ENCODE results near the gene LRRC4. TPM values are rescaled to one million over a fixed set of nuclear protein-coding genes. Genes with fewer than 3 reads are reported as not detected.

Gene LRRC4
- total RNA-seq, 2 donors from 2014 or later: 1.5 TPM

DNA sequence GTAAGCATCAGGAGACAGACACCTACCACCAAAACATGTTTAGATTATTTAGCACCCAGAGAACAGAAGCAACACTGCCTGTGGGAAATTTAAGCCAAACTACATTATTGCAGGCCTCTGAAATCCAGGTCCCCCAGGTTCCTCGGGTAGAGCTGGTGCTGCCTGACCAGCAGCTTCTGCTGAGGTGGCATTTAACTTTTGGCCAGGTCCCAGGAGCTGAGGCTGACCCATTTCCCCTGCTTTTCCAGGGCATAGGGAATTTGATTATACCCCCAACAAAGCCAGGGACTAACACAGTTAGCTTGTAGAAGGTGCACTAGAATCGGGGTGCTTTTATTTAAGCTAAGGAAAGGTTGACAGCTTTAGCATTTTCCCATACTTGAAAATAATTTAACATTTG is 4.7 kb downstream of the LRRC4 start:
- H3K36me3 Mint-ChIP-seq (ENCODE audit: low read depth): peaks cover 16% of the 10 kb centered on the region
- no peaks in the 10 kb centered on the region for H3K9me3 Mint-ChIP-seq
- TF ChIP-seq, protein P1, sequence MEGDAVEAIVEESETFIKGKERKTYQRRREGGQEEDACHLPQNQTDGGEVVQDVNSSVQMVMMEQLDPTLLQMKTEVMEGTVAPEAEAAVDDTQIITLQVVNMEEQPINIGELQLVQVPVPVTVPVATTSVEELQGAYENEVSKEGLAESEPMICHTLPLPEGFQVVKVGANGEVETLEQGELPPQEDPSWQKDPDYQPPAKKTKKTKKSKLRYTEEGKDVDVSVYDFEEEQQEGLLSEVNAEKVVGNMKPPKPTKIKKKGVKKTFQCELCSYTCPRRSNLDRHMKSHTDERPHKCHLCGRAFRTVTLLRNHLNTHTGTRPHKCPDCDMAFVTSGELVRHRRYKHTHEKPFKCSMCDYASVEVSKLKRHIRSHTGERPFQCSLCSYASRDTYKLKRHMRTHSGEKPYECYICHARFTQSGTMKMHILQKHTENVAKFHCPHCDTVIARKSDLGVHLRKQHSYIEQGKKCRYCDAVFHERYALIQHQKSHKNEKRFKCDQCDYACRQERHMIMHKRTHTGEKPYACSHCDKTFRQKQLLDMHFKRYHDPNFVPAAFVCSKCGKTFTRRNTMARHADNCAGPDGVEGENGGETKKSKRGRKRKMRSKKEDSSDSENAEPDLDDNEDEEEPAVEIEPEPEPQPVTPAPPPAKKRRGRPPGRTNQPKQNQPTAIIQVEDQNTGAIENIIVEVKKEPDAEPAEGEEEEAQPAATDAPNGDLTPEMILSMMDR (conservative IDR thresholded peaks at IDR 0.05): no peak
- no peak overlapping the region for H3K9ac ChIP-seq (ENCODE audit: extremely low read depth, low read length, poor library complexity, severe bottlenecking)
- H3K27ac ChIP-seq (ENCODE audit: low read depth, low read length): no peak overlapping the region
- H3K36me3 ChIP-seq (ENCODE audit: control insufficient read depth, insufficient read depth, low read length): peaks cover 42% of the 10 kb centered on the region
- no peak overlapping the region for H3K27ac Mint-ChIP-seq
- peaks cover 24% of the 10 kb centered on the region for H3K27me3 Mint-ChIP-seq (ENCODE audit: insufficient read depth)
- peaks cover 8% of the 10 kb centered on the region for H3K27me3 ChIP-seq (ENCODE audit: control insufficient read depth, insufficient read depth, low read length, poor library complexity, severe bottlenecking)
- no peak for DNase-seq
- 40 to 86% methylated on average over 1 to 2 of the region's 2 CpGs for WGBS, 2 experiments (ENCODE audit: insufficient coverage in 1 of 2, insufficient read length in 1 of 2)
- H3K4me3 ChIP-seq (ENCODE audit: low read length): no peak overlapping the region
- peaks cover 8% of the 10 kb centered on the region for H3K4me1 Mint-ChIP-seq
- H3K4me3 Mint-ChIP-seq: no peak overlapping the region
- H3K9me3 ChIP-seq (ENCODE audit: control insufficient read depth, low read length): no peaks in the 10 kb centered on the region
- H3K4me1 ChIP-seq (ENCODE audit: control insufficient read depth, insufficient read depth, low read length): peaks cover 13% of the 10 kb centered on the region

DNA sequence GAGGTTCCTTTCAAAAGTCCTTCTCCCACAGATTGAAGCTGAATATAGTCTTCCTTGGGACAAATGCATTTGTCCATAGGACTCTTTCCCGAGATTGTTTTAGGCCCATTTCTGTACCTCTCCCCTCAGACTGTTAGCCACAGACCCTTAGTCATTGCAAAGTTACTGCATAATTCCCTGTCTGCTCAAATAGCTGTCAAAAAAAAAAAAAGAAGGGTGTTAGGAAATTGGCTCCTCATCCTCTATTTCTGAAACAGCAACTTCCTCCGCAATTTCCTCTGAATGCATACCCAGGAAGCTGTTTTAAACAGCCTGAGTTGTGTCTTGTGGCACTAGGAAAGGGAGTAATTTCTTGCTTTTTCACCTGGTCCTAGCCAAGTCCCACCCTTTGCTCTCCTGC is 5.4 kb downstream of the LRRC4 start:
- H3K27ac Mint-ChIP-seq: no peak overlapping the region
- no peak for DNase-seq
- no peaks in the 10 kb centered on the region for H3K9me3 ChIP-seq (ENCODE audit: control insufficient read depth, low read length)
- no peak overlapping the region for H3K9ac ChIP-seq (ENCODE audit: extremely low read depth, low read length, poor library complexity, severe bottlenecking)
- H3K4me3 ChIP-seq (ENCODE audit: low read length): no peak overlapping the region
- H3K4me1 Mint-ChIP-seq: peaks cover 15% of the 10 kb centered on the region
- peaks cover 42% of the 10 kb centered on the region for H3K36me3 ChIP-seq (ENCODE audit: control insufficient read depth, insufficient read depth, low read length)
- WGBS, 2 experiments (ENCODE audit: insufficient coverage in 1 of 2, insufficient read length in 1 of 2): 99 to 100% methylated on average over 1 to 2 of the region's 2 CpGs
- no peak overlapping the region for H3K4me3 Mint-ChIP-seq
- H3K27ac ChIP-seq (ENCODE audit: low read depth, low read length): no peak overlapping the region
- peaks cover 8% of the 10 kb centered on the region for H3K27me3 ChIP-seq (ENCODE audit: control insufficient read depth, insufficient read depth, low read length, poor library complexity, severe bottlenecking)
- TF ChIP-seq, protein P1 (conservative IDR thresholded peaks at IDR 0.05): no peak
- peaks cover 24% of the 10 kb centered on the region for H3K27me3 Mint-ChIP-seq (ENCODE audit: insufficient read depth)
- H3K36me3 Mint-ChIP-seq (ENCODE audit: low read depth): peaks cover 18% of the 10 kb centered on the region
- no peaks in the 10 kb centered on the region for H3K9me3 Mint-ChIP-seq
- H3K4me1 ChIP-seq (ENCODE audit: control insufficient read depth, insufficient read depth, low read length): peaks cover 13% of the 10 kb centered on the region

DNA sequence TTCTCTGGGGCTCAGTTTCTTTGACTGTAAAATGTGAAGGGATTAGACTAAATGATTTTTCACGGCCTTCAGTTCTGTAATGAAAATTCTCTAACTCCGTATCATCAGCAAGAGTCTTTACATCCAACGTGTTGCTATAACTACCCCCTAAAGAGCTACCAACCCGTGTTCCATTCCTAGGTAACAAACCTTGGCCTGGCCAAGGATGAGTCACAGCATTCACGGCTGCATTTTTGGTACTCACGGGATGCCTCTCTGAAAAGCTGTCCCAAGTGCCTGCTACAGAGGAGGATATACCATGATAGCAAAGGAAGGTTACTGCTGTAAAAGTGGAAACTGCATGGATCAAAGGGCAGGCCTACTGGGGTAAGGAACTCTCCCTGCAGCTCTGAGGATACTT is 5.9 kb downstream of the LRRC4 start:
- Histone ChIP-seq H3K27ac (ENCODE audit: low read depth, low read length) (no peak overlapping the region), H3K9me3 (ENCODE audit: control insufficient read depth, low read length) (no peaks in the 10 kb centered on the region), H3K9ac (ENCODE audit: extremely low read depth, low read length, poor library complexity, severe bottlenecking) (no peak overlapping the region), H3K4me3 (ENCODE audit: low read length) (no peak overlapping the region), H3K4me1 (ENCODE audit: control insufficient read depth, insufficient read depth, low read length) (peaks cover 12% of the 10 kb centered on the region), H3K36me3 (ENCODE audit: control insufficient read depth, insufficient read depth, low read length) (peaks cover 46% of the 10 kb centered on the region), H3K27me3 (ENCODE audit: control insufficient read depth, insufficient read depth, low read length, poor library complexity, severe bottlenecking) (peaks cover 6% of the 10 kb centered on the region)
- TF ChIP-seq, protein P1 (conservative IDR thresholded peaks at IDR 0.05): no peak
- Mint-ChIP-seq H3K36me3 (ENCODE audit: low read depth) (peaks cover 22% of the 10 kb centered on the region), H3K4me3 (no peak overlapping the region), H3K27ac (no peak overlapping the region), H3K27me3 (ENCODE audit: insufficient read depth) (peaks cover 19% of the 10 kb centered on the region), H3K9me3 (no peaks in the 10 kb centered on the region), H3K4me1 (peaks cover 12% of the 10 kb centered on the region)
- 85% methylated on average over 6 of the region's 6 CpGs; no CpG with 5 or more reads in 1 of the 2 experiments for WGBS, 2 experiments (ENCODE audit: insufficient coverage in 1 of 2, insufficient read length in 1 of 2)
- DNase-seq: no peak
